Fibroblast of skin of back (primary cell): ENCODE data around the gene SYTL4.

Experiments
- DNase-seq: peaks from one replicate; pipeline ENCODE4 v3.0.0-alpha.2; 2013

SYTL4 gene

GRCh38 chrX:100687546-100687945 lies 44.4 kb downstream of the SYTL4 start:
- DNase-seq: no peak

GRCh38 chrX:100687128-100687527 lies 44.8 kb downstream of the SYTL4 start:
- no peak for DNase-seq

- DNase-seq: no peak
These were observed 46.0 kb downstream of the SYTL4 start for GRCh38 chrX:100685997-100686305.

- peak; percentile 63 for DNase-seq
These were observed 46.5 kb downstream of the SYTL4 start for GRCh38 chrX:100685284-100685996.

GRCh38 chrX:100682939-100683338 lies 49.0 kb downstream of the SYTL4 start:
- DNase-seq: no peak

GRCh38 chrX:100681599-100681998 lies 50.3 kb downstream of the SYTL4 start:
- DNase-seq: peak; percentile 65

- peak; percentile 48 for DNase-seq
These were observed 51.2 kb downstream of the SYTL4 start for GRCh38 chrX:100680756-100681155.

- no peak for DNase-seq
These were observed 54.2 kb downstream of the SYTL4 start for GRCh38 chrX:100677611-100678181.

- DNase-seq: no peak
These were observed 57.2 kb downstream of the SYTL4 start for GRCh38 chrX:100674705-100675104.

GRCh38 chrX:100673397-100673953 lies 58.4 kb downstream of the SYTL4 start:
- peak; percentile 63 for DNase-seq

- DNase-seq: no peak
These were observed 59.0 kb downstream of the SYTL4 start for GRCh38 chrX:100672966-100673365.

GRCh38 chrX:100663642-100664041 lies 68.3 kb downstream of the SYTL4 start:
- no peak for DNase-seq

- no peak for DNase-seq
These were observed 69.1 kb downstream of the SYTL4 start for GRCh38 chrX:100662796-100663195.

GRCh38 chrX:100662170-100662569 lies 69.8 kb downstream of the SYTL4 start:
- no peak for DNase-seq

- no peak for DNase-seq
These were observed 72.3 kb downstream of the SYTL4 start for GRCh38 chrX:100659431-100660137.

- peak; percentile 44 for DNase-seq
These were observed 73.0 kb downstream of the SYTL4 start for GRCh38 chrX:100658941-100659381.

GRCh38 chrX:100654261-100654660 lies 77.7 kb downstream of the SYTL4 start:
- peak; percentile 42 for DNase-seq

GRCh38 chrX:100652266-100652665 lies 79.7 kb downstream of the SYTL4 start:
- no peak for DNase-seq

- no peak for DNase-seq
These were observed 81.1 kb downstream of the SYTL4 start for GRCh38 chrX:100650841-100651240.

GRCh38 chrX:100649550-100650356 lies 82.2 kb downstream of the SYTL4 start:
- peak; percentile 91 for DNase-seq

- DNase-seq: peak; percentile 71
These were observed 83.2 kb downstream of the SYTL4 start for GRCh38 chrX:100648458-100649417.

GRCh38 chrX:100647739-100648138 lies 84.2 kb downstream of the SYTL4 start:
- DNase-seq: no peak
